ENCODE data around the gene MAP1A.
"Not testable (repeated sequence)": the region's sequence is repeated elsewhere in the genome, so short reads cannot be mapped to it uniquely, and the experiment has no call there.

MAP1A gene

GRCh38 chr15:43531018-43531670 lies 13.7 kb downstream of the MAP1A start:
- H3K27ac ChIP-seq: no peak overlapping the region; the same call in 1 of the 2 replicates
- TF ChIP-seq CTCF (IDR thresholded peaks at IDR 0.05) (no peak), ZFX (IDR thresholded peaks at IDR 0.05; ENCODE audit: borderline replicate concordance) (no peak)

- not testable (repeated sequence) for H3K27ac ChIP-seq
Measured at GRCh38 chr15:43532826-43533225, 15.4 kb downstream of the MAP1A start.

- H3K27ac ChIP-seq: no peak overlapping the region
- TF ChIP-seq ZFX (IDR thresholded peaks at IDR 0.05; ENCODE audit: borderline replicate concordance): no peak
- no peak for TF ChIP-seq CTCF (IDR thresholded peaks at IDR 0.05)
Measured at GRCh38 chr15:43534897-43535296, 17.5 kb downstream of the MAP1A start.

- no peak for TF ChIP-seq ZFX (IDR thresholded peaks at IDR 0.05; ENCODE audit: borderline replicate concordance)
- no peak for TF ChIP-seq CTCF (IDR thresholded peaks at IDR 0.05)
Measured at GRCh38 chr15:43538091-43538490, 20.7 kb downstream of the MAP1A start.

GRCh38 chr15:43541785-43542184 lies 24.4 kb downstream of the MAP1A start:
- TF ChIP-seq CTCF (IDR thresholded peaks at IDR 0.05) (no peak), ZFX (IDR thresholded peaks at IDR 0.05; ENCODE audit: borderline replicate concordance) (no peak)
- H3K27ac ChIP-seq: no peak overlapping the region

More at GRCh38 chr15:43538091-43538490, 20.7 kb downstream of the MAP1A start:
- no peak overlapping the region for H3K27ac ChIP-seq

- TF ChIP-seq CTCF (IDR thresholded peaks at IDR 0.05): no peak
- no peak for TF ChIP-seq ZFX (IDR thresholded peaks at IDR 0.05; ENCODE audit: borderline replicate concordance)
Measured at GRCh38 chr15:43544266-43544665, 26.9 kb downstream of the MAP1A start.

GRCh38 chr15:43545426-43545825 lies 28.0 kb downstream of the MAP1A start:
- TF ChIP-seq ZFX (IDR thresholded peaks at IDR 0.05; ENCODE audit: borderline replicate concordance): no peak
- TF ChIP-seq CTCF (IDR thresholded peaks at IDR 0.05): no peak
- H3K27ac ChIP-seq: no peak overlapping the region

More at GRCh38 chr15:43544266-43544665, 26.9 kb downstream of the MAP1A start:
- no peak overlapping the region for H3K27ac ChIP-seq

- TF ChIP-seq ZFX (IDR thresholded peaks at IDR 0.05; ENCODE audit: borderline replicate concordance): no peak
- no peak for TF ChIP-seq CTCF (IDR thresholded peaks at IDR 0.05)
- H3K27ac ChIP-seq: no peak overlapping the region
Measured at GRCh38 chr15:43547539-43547938, 30.1 kb downstream of the MAP1A start.
